HG03108 (cell line): Measurements from ENCODE around the gene ACVR2A.

Experiments
- ATAC-seq: cut with Tn5 transposase; IDR thresholded peaks from one replicate; pipeline ENCODE4 v1.9.1; 2021; ENCODE audit warnings: moderate library complexity; ENCODE audit not compliant: unreplicated experiment

ACVR2A gene

DNA sequence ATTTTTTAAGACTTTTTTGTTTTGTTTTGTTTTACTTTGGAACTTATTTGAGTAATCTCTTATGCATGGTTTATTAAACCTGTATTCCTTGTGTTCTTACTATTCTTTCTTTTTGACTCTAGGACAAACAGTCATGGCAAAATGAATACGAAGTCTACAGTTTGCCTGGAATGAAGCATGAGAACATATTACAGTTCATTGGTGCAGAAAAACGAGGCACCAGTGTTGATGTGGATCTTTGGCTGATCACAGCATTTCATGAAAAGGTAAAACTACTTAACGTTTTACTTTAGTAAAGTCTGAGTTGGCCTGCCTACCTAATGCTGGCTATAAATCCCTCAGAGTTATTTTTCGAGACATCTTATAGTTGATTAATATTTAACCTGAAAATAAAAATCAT, 72.3 kb downstream of the ACVR2A start:
- ATAC-seq: no peak

- ATAC-seq: no peak
Observed at GRCh38 chr2:147923846-147924245, 79.0 kb downstream of the ACVR2A start.

- no peak for ATAC-seq
Observed at GRCh38 chr2:147924647-147925046, 79.8 kb downstream of the ACVR2A start.

DNA sequence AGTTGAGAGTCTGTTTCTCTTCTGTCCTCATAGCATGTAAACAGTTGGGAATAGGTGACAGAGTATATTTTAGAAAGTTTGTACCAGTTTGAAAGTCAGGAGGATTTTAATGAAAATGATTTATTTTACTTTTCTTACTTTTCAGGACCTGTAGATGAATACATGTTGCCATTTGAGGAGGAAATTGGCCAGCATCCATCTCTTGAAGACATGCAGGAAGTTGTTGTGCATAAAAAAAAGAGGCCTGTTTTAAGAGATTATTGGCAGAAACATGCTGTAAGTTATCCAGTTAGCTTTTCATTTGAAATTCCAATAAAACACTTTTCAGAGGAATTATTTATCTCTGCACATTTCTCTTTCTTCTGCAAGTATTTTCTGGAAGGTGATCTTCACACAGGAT, 81.1 kb downstream of the ACVR2A start:
- ATAC-seq: no peak

- no peak for ATAC-seq
Observed at GRCh38 chr2:147927053-147927588, 82.3 kb downstream of the ACVR2A start.

DNA sequence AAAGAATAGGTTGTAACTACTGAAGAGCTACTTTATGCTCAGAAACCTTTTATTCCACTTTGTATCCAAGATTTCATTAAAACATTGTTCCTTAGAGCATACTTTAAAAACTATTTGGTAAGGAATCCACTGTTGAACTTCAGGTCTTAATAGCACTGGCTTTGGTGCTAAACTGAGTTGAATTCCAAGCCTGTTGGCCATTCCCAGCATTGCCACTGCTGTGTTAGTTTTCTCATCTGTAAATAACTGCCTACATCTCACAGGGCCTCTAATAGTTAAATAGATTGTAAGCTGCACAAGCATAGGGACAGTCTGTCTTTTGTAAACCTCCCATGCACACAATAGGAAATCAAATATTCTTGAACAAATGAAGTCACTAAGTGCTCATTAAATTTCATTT, 89.1 kb downstream of the ACVR2A start:
- no peak for ATAC-seq

DNA sequence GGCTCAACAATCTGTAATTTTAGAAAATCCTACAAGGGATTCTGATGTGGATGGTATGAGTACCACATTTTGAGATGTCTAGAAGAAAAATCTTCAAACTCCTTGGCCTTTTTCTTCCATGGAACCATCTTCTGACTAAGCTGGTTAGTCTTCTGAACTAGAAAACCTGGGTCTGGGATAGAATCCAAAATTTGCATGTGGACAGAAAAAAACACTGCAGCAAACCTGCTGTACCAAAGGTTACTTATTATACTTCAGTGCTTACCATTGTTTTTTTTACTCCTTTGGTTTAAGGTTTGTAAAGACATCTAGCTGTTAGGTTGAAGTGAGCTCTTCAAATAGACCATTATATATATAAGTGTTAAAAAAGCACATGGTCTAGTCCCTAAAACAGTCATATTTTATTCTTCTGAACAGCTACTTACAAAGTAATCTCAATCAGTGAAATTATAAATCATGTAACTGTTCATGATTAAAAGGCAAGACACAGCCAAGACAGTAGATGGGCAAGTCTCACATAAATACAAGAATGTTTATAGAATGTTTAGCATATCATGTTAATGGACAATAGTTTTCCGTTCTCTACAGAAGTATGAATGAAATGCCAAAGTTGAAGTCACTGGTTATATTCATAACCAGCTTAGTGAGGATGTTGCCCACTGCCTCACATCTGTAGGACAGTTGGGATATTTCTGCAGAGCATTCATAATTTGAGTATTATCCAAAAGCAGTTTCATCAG, 90.2 kb downstream of the ACVR2A start:
- ATAC-seq: no peak

GRCh38 chr2:147937744-147938349, 93.0 kb downstream of the ACVR2A start:
- ATAC-seq: no peak

DNA sequence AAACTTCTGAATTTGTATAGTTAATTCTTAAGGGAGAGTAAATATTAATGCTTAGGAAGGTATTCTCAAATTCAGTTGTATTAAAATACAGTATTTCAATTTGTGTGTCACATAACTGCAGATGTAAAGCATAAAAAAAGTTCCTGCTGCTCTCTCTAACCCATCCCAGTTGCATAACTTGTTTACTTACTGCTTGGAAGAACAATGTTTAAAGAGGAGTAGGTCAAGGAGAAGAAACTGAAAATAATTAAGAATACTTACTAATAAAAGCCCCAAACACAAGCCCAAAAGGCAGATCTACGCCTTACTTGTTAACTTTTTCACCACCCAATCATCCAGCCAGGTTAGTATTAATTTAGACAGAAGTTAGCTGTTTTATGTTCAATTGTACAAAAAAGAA, 94.5 kb downstream of the ACVR2A start:
- no peak for ATAC-seq

GRCh38 chr2:147945660-147946059, 100.8 kb downstream of the ACVR2A start:
- no peak for ATAC-seq

DNA sequence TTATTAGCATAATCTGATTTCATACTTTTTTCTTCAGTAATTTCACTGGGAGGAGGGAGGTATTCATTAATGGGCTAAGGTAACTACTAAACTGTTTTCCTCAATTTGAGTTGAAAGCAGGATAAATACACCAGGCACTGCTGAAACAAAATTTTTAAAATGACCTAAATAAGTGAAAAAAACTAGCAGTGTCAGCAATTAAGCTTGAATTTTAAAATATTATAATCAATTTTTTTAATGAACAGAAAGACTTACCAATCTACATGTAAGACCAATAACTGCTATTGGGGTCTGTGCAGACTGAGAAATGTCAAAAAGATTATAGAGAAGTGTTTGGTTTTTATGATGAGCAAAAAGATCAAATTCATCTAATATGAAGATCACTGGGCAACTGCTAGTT, 107.3 kb downstream of the ACVR2A start:
- ATAC-seq: no peak

DNA sequence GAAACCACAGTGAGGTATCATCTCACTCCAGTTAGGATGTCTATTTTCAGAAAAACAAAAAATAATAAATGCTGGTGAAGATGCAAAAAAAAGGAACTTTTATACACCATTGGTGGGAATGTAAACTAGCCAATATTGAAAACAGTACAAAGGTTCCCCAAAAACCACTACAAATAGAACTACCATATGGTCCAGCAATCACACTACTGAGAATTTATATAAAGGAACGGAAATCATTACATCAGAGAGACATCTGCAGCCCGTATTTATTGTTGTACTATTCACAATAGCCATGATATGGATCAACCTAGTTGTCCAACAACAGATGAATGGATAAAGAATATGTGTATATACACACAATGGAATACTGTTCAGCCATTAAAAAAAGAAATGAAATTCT, 123.7 kb downstream of the ACVR2A start:
- ATAC-seq: no peak

DNA sequence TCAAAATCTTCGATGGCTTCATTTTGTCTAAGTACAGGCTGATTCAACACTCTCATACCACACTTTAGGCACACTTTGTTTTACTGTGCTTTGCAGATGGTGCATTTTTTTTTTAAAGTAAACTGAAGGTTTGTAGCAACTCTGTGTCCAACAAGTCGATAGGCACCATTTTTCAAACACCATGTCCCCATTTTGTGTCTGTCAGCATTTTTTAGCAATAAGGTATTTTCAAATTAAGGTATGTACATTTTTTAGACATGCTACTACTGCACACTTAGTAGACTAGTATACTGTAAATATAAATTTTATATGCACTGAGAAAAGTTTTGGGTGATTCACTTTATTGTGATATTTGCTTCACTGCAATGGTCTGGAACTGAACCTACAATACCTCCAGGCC, 131.3 kb downstream of the ACVR2A start:
- ATAC-seq: no peak

DNA sequence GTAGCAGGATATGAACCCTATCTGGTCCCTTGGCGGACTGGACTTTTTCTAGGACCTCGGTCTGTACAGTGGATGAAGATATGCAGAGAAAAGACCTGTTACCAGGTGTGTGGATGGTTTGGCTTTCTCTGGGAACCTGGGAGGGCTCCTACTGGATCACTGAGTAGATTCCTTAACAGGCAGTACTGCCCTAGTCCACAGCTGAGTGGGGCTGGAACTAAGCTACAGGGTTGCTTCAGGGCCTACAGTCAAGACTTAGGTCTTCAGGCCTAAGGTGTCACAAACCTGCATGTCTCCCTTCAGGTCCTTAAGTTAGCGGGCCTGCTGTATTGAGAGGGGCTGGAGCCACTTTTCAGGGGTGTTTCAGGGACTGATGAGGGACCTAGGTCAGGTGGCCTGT, 132.8 kb downstream of the ACVR2A start:
- no peak for ATAC-seq
